ENCODE measurements around the gene TMEM89. TPM values are rescaled to one million over a fixed set of nuclear protein-coding genes. Genes with fewer than 3 reads are reported as not detected.
A peak's percentile ranks its signal among the peaks of the same experiment; 100 is the strongest.

Gene TMEM89
- total and polyA plus RNA-seq, 2 of the 13 experiments (the other 11 are each of a cell fraction or from before 2014, with no cell fraction given) = 0.31 to 0.59 TPM

- TF ChIP-seq ZNF280D (CRISPR knock-in tag; IDR thresholded peaks at IDR 0.05) (peak; percentile 100), CENPT (CRISPR knock-in tag; IDR thresholded peaks at IDR 0.05; ENCODE audit: low read depth) (peak; percentile 100), HMG20A (CRISPR knock-in tag; IDR thresholded peaks at IDR 0.05; ENCODE audit: borderline replicate concordance) (peak; percentile 98), ZNF556 (CRISPR knock-in tag; IDR thresholded peaks at IDR 0.05; ENCODE audit: borderline replicate concordance) (peak; percentile 99), ZNF138 (CRISPR knock-in tag; IDR thresholded peaks at IDR 0.05; ENCODE audit: low read depth) (peak; percentile 100), PBX2 (CRISPR knock-in tag; IDR thresholded peaks at IDR 0.05) (peak; percentile 52; the same call in 1 of the 2 replicates), ARNT2 (CRISPR knock-in tag; IDR thresholded peaks at IDR 0.05; ENCODE audit: low read depth) (peak; percentile 100), NKX3-1 (CRISPR knock-in tag; IDR thresholded peaks at IDR 0.05) (peak; percentile 100), ZNF557 (CRISPR knock-in tag; IDR thresholded peaks at IDR 0.05) (peak; percentile 100), PAWR (CRISPR knock-in tag; IDR thresholded peaks at IDR 0.05; ENCODE audit: borderline replicate concordance) (peak; percentile 100), IKZF5 (CRISPR knock-in tag; IDR thresholded peaks at IDR 0.05) (peak; percentile 100), ZNF609 (CRISPR knock-in tag; IDR thresholded peaks at IDR 0.05; ENCODE audit: borderline replicate concordance) (peak; percentile 91), ZSCAN12 (CRISPR knock-in tag; IDR thresholded peaks at IDR 0.05) (peak; percentile 100), ZUFSP (CRISPR knock-in tag; IDR thresholded peaks at IDR 0.05; ENCODE audit: borderline replicate concordance) (peak; percentile 98), ZNF335 (CRISPR knock-in tag; IDR thresholded peaks at IDR 0.05) (peak; percentile 98)
Observed at GRCh38 chr3:48661501-48662144, 40.1 kb upstream of the TMEM89 start (continued).
